ENCODE measurements around the gene XYLT1.

Gene XYLT1

GRCh38 chr16:17323171-17323570 lies 147.6 kb downstream of the XYLT1 start:
- ATAC-seq = no peak
- no peak for TF ChIP-seq ISL1 (CRISPR knock-in tag; IDR thresholded peaks at IDR 0.05)
- no peak for TF ChIP-seq TCF4 (CRISPR knock-in tag; IDR thresholded peaks at IDR 0.05; ENCODE audit: borderline replicate concordance)
- no peak for TF ChIP-seq ZNF70 (CRISPR knock-in tag; IDR thresholded peaks at IDR 0.05)
- TF ChIP-seq ZFP30 (CRISPR knock-in tag; IDR thresholded peaks at IDR 0.05) = no peak
- TF ChIP-seq BACH2 (CRISPR knock-in tag; IDR thresholded peaks at IDR 0.05; ENCODE audit: borderline replicate concordance) = no peak
- TF ChIP-seq TSHZ2 (CRISPR knock-in tag; IDR thresholded peaks at IDR 0.05) = no peak
- no peak for TF ChIP-seq ZFP3 (CRISPR knock-in tag; IDR thresholded peaks at IDR 0.05)
- no peak for TF ChIP-seq CSDC2 (CRISPR knock-in tag; IDR thresholded peaks at IDR 0.05)
- TF ChIP-seq CREB5 (CRISPR knock-in tag; IDR thresholded peaks at IDR 0.05; ENCODE audit: low read depth) = no peak
- TF ChIP-seq CSRNP3 (CRISPR knock-in tag; IDR thresholded peaks at IDR 0.05) = no peak
- no peak for TF ChIP-seq ZNF8 (CRISPR knock-in tag; IDR thresholded peaks at IDR 0.05)
- no peak for TF ChIP-seq POU6F1 (CRISPR knock-in tag; IDR thresholded peaks at IDR 0.05; ENCODE audit: borderline replicate concordance, low read depth)

- TF ChIP-seq ZFP3 (CRISPR knock-in tag; IDR thresholded peaks at IDR 0.05) (no peak), TCF4 (CRISPR knock-in tag; IDR thresholded peaks at IDR 0.05; ENCODE audit: borderline replicate concordance) (no peak), CSRNP3 (CRISPR knock-in tag; IDR thresholded peaks at IDR 0.05) (no peak)
- no peak for ATAC-seq
Measured at GRCh38 chr16:17321824-17322223, 148.9 kb downstream of the XYLT1 start.

GRCh38 chr16:17320009-17320408 lies 150.8 kb downstream of the XYLT1 start:
- ATAC-seq = no peak
- no peak for TF ChIP-seq ZNF565 (CRISPR knock-in tag; conservative IDR thresholded peaks at IDR 0.05; ENCODE audit: low read depth)
- no peak for TF ChIP-seq ARNTL (CRISPR knock-in tag; IDR thresholded peaks at IDR 0.05; ENCODE audit: borderline replicate concordance, low read depth)
- TF ChIP-seq ZFP3 (CRISPR knock-in tag; IDR thresholded peaks at IDR 0.05) = no peak
- no peak for TF ChIP-seq PPARA (CRISPR knock-in tag; IDR thresholded peaks at IDR 0.05; ENCODE audit: borderline replicate concordance)
- no peak for TF ChIP-seq PATZ1 (CRISPR knock-in tag; IDR thresholded peaks at IDR 0.05; ENCODE audit: borderline replicate concordance)
- TF ChIP-seq GLIS3 (CRISPR knock-in tag; IDR thresholded peaks at IDR 0.05) = no peak
- TF ChIP-seq CSDC2 (CRISPR knock-in tag; IDR thresholded peaks at IDR 0.05) = no peak
- TF ChIP-seq POU6F1 (CRISPR knock-in tag; IDR thresholded peaks at IDR 0.05; ENCODE audit: borderline replicate concordance, low read depth) = no peak
- no peak for TF ChIP-seq CSRNP3 (CRISPR knock-in tag; IDR thresholded peaks at IDR 0.05)
- no peak for TF ChIP-seq BACH2 (CRISPR knock-in tag; IDR thresholded peaks at IDR 0.05; ENCODE audit: borderline replicate concordance)
- TF ChIP-seq ISL1 (CRISPR knock-in tag; IDR thresholded peaks at IDR 0.05) = no peak
- no peak for TF ChIP-seq ESRRG (CRISPR knock-in tag; IDR thresholded peaks at IDR 0.05)
- no peak for TF ChIP-seq RARB (CRISPR knock-in tag; IDR thresholded peaks at IDR 0.05)
- TF ChIP-seq SNAI2 (CRISPR knock-in tag; IDR thresholded peaks at IDR 0.05) = no peak
- no peak for TF ChIP-seq ZFP30 (CRISPR knock-in tag; IDR thresholded peaks at IDR 0.05)
- no peak for TF ChIP-seq TOX (CRISPR knock-in tag; IDR thresholded peaks at IDR 0.05; ENCODE audit: borderline replicate concordance)
- no peak for TF ChIP-seq CREB5 (CRISPR knock-in tag; IDR thresholded peaks at IDR 0.05; ENCODE audit: low read depth)
